ENCODE measurements around the gene DPF3. TPM values are rescaled to one million over a fixed set of nuclear protein-coding genes. Genes with fewer than 3 reads are reported as not detected.

DPF3 gene
- total and polyA plus RNA-seq, 2 of the 13 experiments (the other 11 are each of a cell fraction or from before 2014, with no cell fraction given): 0.09 to 0.60 TPM

- FAIRE-seq: no peak
- in situ Hi-C loops (cut with HindIII; ENCODE audit: extremely low pct_ligation_motif_present, low pct_unique_long_range_greater_than_20kb): no loop called here
Observed at GRCh38 chr14:72704502-72704901, 189.4 kb downstream of the DPF3 start.

More at GRCh38 chr14:72704502-72704901, 189.4 kb downstream of the DPF3 start:
- H3K4me1 ChIP-seq (ENCODE audit: insufficient read depth, low read length): no peaks in the 10 kb centered on the region
- no peak overlapping the region for H3K4me2 ChIP-seq (ENCODE audit: low read depth, low read length)
- TF ChIP-seq SMAD1 (CRISPR knock-in tag; IDR thresholded peaks at IDR 0.05; ENCODE audit: borderline replicate concordance, low read depth): no peak
- no peak for TF ChIP-seq IRF2 (CRISPR knock-in tag; IDR thresholded peaks at IDR 0.05)
- TF ChIP-seq MAFK (conservative IDR thresholded peaks at IDR 0.05 in 1 of 2, IDR thresholded peaks at IDR 0.05 in 1 of 2; ENCODE audit: low read length in 2 of 2): no peak
- no peak for TF ChIP-seq SIX1 (CRISPR knock-in tag; IDR thresholded peaks at IDR 0.05; ENCODE audit: borderline replicate concordance)
- no peak for TF ChIP-seq ZNF629 (CRISPR knock-in tag; conservative IDR thresholded peaks at IDR 0.05)
- TF ChIP-seq XRCC5 (optimal IDR thresholded peaks at IDR 0.05; ENCODE audit: low read length): no peak
- TF ChIP-seq KLF9 (CRISPR knock-in tag; IDR thresholded peaks at IDR 0.05; ENCODE audit: low read depth): no peak
- TF ChIP-seq JDP2 (CRISPR knock-in tag; IDR thresholded peaks at IDR 0.05; ENCODE audit: borderline replicate concordance): no peak
- no peak for TF ChIP-seq HMGA1 (CRISPR knock-in tag; conservative IDR thresholded peaks at IDR 0.05)
- no peak for TF ChIP-seq ZBTB7B (CRISPR knock-in tag; IDR thresholded peaks at IDR 0.05)
- no peak for TF ChIP-seq MTF1 (CRISPR knock-in tag; IDR thresholded peaks at IDR 0.05)
- no peak for TF ChIP-seq POLR2A (IDR thresholded peaks at IDR 0.05; ENCODE audit: insufficient read depth in 1 of 2, low read depth in 2 of 2, low read length in 2 of 2)
- TF ChIP-seq AHDC1 (CRISPR knock-in tag; IDR thresholded peaks at IDR 0.05; ENCODE audit: borderline replicate concordance): no peak
- no peak for TF ChIP-seq ZNF280D (CRISPR knock-in tag; IDR thresholded peaks at IDR 0.05)
- TF ChIP-seq ZFP36L2 (CRISPR knock-in tag; IDR thresholded peaks at IDR 0.05): no peak
- no peak for TF ChIP-seq ZNF749 (CRISPR knock-in tag; IDR thresholded peaks at IDR 0.05; ENCODE audit: borderline replicate concordance)
- TF ChIP-seq ZSCAN20 (CRISPR knock-in tag; IDR thresholded peaks at IDR 0.05; ENCODE audit: borderline replicate concordance): no peak
- TF ChIP-seq U2AF1 (optimal IDR thresholded peaks at IDR 0.05; ENCODE audit: low read depth, low read length): no peak
- H3K27me3 ChIP-seq (ENCODE audit: control insufficient read depth in 1 of 2, insufficient read depth in 2 of 2, low read length in 2 of 2): no peaks in the 10 kb centered on the region; a peak in 1 of 5 replicates
- intact Hi-C loops (cut with micrococcal nuclease; ENCODE audit: unreplicated experiment): no loop called here
- no peak overlapping the region for H3K27ac ChIP-seq (ENCODE audit: extremely low read length, insufficient read depth, low read length)
- no peak for DNase-seq (ENCODE audit: low spot score)
- BruUV-seq (replicated peaks): no TSS peak
- no peaks in the 10 kb centered on the region for H3K36me3 ChIP-seq (replicated peaks in 1 of 2; ENCODE audit: control insufficient read depth in 1 of 2, insufficient read depth in 2 of 2, low read length in 2 of 2)
- H3K9me3 ChIP-seq (ENCODE audit: low read length): no peaks in the 10 kb centered on the region
- CTCF ChIA-PET (ENCODE audit: low intra/inter-chr PET ratio, low total read pairs): no interaction called here
- H3K4me3 ChIP-seq (replicated peaks in 1 of 3; ENCODE audit: insufficient read depth in 1 of 3, low read depth in 2 of 3, low read length in 3 of 3): no peak overlapping the region
- H4K20me1 ChIP-seq (ENCODE audit: insufficient read depth, low read length): no peaks in the 10 kb centered on the region
- 32% methylated on average over 3 of the region's 3 CpGs for WGBS (ENCODE audit: low lambda C conversion rate)
- no peak for ATAC-seq
- H3K9ac ChIP-seq (ENCODE audit: insufficient read depth, low read depth, low read length): no peak overlapping the region
- POLR2A ChIA-PET: no interaction called here
- no peak overlapping the region for H2AFZ ChIP-seq (ENCODE audit: low read length)
- H3K79me2 ChIP-seq (ENCODE audit: insufficient read depth, low read length): no peaks in the 10 kb centered on the region
